Right atrium auricular region (tissue), 2 donors: Measurements from ENCODE around the gene UNC45A. TPM values are rescaled to one million over a fixed set of nuclear protein-coding genes. Genes with fewer than 3 reads are reported as not detected.

ENCODE experiments used
- DNase-seq: peaks from one replicate; pipeline ENCODE4 v3.0.0-alpha.2; 2019; ENCODE audit warnings: low spot score
- H3K27ac ChIP-seq, 2 donors: fragments of 200-600 bp; sonication (generic); 1 replicate in 1 of 2; 2 replicates in 1 of 2; pipeline ENCODE4 v1.5.1; 2016 to 2019
- H3K27me3 ChIP-seq, 2 donors: fragments of 200-600 bp; sonication (generic); one replicate each; pipeline versions ENCODE4 v1.5.1 to v1.6.0; 2017 to 2019
- H3K36me3 ChIP-seq: fragments of 200-600 bp; sonication (generic); one replicate; pipeline ENCODE4 v1.5.1; 2016
- H3K4me1 ChIP-seq, 2 donors: fragments of 200-600 bp; sonication (generic); one replicate each; pipeline versions ENCODE4 v1.5.1 to v1.6.0; 2017 to 2019
- H3K4me3 ChIP-seq, 2 donors: fragments of 200-600 bp; sonication (generic); 1 replicate in 1 of 2; 2 replicates in 1 of 2; pipeline ENCODE4 v1.5.1; 2017 to 2019; ENCODE audit warnings: mild to moderate bottlenecking in 1 of 2, moderate library complexity in 1 of 2
- H3K9me3 ChIP-seq, 2 donors: fragments of 200-600 bp; sonication (generic); one replicate each; pipeline ENCODE4 v1.5.1; 2019
- total RNA-seq, 2 donors: library from RNA; depleted of rRNA; stranded (reverse); fragments of >200 nt; gene quantifications; one replicate each; pipeline ENCODE4 v1.1.0, GENCODE V29; 2016
- TF ChIP-seq, protein P1 (sequence below), 2 donors: fragments of 200-600 bp; sonication (generic); IDR thresholded peaks; one replicate each; pipeline ENCODE4 v1.5.1; 2019; ENCODE audit warnings: antibody characterized with exemption in 2 of 2

Gene UNC45A
- total RNA-seq, 2 donors from 2014 or later = 17.4 to 19.0 TPM

DNA sequence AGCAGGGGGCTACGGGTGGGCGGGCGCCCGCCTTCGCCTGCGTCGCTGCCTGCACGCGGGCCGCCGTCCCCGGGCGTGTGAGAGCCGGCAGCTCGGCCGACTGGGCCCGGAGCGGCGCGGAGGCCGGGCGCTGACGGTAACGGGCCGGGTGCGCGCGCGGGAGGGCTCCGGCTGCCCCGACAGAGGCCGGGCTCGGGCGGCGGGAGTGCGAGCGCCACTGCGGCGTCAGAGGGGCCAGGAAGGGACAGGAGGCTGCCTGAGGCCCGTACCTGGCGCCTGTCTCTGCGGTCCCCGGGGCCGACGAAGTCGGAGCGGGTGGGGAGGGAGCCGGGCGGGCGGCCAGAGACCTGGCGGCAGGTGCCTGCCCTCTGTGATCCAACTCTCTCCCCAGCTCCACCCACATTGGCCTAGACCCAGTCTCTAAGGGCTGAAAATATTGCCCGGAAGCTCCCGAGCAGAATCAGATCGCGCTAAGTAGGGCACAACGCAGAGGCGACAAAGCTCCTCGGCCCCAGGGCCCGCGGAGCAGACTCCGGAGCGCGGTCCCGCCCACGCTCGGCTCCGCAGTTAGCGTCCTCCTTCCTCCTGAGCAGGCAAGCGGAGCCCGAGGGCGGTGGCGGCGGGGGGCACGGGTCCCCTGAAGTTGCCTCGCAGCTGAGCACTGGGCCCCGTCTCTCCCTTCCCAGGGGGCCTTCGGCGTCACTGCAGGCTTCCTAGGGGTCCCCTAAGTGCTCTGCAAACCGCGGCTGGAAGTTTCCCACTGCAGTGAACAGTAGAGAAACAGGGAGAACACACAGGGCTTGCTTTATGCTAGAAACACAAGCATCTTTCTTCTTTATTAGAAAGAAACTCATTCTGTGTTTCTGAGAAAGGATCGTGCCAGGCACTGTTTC is 32.0 kb upstream of the UNC45A start, which contains the start of gene MAN2A2:
TSS of gene MAN2A2 (plus strand) at position 463 of the 893 bp plus-strand sequence. CDS start 906 bp downstream, outside the sequence.
- H3K9me3 ChIP-seq = no peaks in the 10 kb centered on the region
- TF ChIP-seq, protein P1, sequence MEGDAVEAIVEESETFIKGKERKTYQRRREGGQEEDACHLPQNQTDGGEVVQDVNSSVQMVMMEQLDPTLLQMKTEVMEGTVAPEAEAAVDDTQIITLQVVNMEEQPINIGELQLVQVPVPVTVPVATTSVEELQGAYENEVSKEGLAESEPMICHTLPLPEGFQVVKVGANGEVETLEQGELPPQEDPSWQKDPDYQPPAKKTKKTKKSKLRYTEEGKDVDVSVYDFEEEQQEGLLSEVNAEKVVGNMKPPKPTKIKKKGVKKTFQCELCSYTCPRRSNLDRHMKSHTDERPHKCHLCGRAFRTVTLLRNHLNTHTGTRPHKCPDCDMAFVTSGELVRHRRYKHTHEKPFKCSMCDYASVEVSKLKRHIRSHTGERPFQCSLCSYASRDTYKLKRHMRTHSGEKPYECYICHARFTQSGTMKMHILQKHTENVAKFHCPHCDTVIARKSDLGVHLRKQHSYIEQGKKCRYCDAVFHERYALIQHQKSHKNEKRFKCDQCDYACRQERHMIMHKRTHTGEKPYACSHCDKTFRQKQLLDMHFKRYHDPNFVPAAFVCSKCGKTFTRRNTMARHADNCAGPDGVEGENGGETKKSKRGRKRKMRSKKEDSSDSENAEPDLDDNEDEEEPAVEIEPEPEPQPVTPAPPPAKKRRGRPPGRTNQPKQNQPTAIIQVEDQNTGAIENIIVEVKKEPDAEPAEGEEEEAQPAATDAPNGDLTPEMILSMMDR (IDR thresholded peaks at IDR 0.05) = peak in 1 of 2 donors; percentile 13
- H3K27ac ChIP-seq = peak within 1 kb of the TSS; percentile 92 to 96
- peaks cover 0 to 38% of the 10 kb centered on the region in 2 donors for H3K4me1 ChIP-seq
- peak within 1 kb of the TSS; percentile 82 to 87 for H3K4me3 ChIP-seq
- no peak for DNase-seq
- no peaks in the 10 kb centered on the region for H3K27me3 ChIP-seq
- H3K36me3 ChIP-seq = peaks cover 33% of the 10 kb centered on the region

DNA sequence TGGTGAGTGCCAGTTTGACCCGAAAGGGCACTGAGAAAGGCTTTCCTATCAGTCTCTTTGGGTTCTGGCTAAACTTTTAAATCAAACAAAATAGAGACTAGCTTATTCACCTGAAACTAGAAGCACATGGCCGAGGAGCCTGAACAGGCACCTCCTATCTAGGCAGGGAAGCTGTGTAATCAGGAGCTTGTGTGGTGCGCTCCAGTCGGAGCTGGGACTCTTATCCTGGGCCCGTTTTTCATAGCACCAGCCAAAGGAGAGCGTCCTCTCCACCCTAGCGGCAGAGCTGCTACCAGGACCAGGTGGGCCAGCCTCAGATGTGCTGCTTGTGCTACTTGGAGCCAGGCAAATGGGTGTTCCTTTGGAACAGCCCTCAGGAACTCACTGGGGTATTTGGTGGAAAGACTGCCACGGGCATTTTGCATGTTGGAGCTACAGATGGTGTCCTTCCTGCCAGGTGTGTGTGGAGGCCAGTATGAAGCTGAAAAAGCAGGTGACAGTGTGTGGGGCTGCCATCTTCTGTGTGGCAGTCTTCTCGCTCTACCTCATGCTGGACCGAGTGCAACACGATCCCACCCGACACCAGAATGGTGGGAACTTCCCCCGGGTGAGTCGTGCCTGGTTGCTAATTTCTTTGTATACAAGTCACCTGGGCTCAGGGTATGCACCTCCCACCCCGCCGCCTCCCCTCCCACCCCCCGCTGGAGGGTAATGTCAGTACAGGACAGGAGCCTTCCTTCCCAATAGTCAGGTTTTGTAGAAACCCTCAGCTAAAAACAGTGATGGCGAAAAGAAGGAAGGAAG is 31.1 kb upstream of the UNC45A start:
- Histone ChIP-seq H3K27me3 (no peaks in the 10 kb centered on the region), H3K4me3 (peak overlapping the region; percentile 82 to 87), H3K4me1 (peaks cover 0 to 47% of the 10 kb centered on the region in 2 donors), H3K27ac (peak overlapping the region; percentile 92), H3K36me3 (peaks cover 38% of the 10 kb centered on the region), H3K9me3 (no peaks in the 10 kb centered on the region)
- TF ChIP-seq, protein P1 (IDR thresholded peaks at IDR 0.05) = no peak
- no peak for DNase-seq

DNA sequence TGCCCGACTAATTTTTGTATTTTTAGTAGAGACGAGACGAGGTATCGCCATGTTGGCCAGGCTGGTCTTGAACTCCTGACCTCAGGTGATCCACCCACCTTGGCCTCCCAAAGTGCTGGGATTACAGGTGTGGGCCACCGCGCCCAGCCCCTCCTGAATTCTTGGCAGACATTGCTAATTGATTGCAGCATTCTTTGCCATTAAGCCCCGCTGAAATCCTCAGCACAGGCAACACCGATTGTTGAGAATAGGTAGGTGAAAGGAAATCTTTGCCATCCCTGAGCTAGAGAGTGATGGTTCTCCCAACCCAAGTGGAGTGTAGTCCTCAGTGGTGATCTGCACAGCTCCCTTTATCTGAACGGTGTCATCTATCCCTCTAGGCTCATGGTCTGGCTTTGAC is 30.3 kb upstream of the UNC45A start:
- Histone ChIP-seq H3K27ac (no peak overlapping the region), H3K4me1 (peaks cover 0 to 50% of the 10 kb centered on the region in 2 donors), H3K9me3 (no peaks in the 10 kb centered on the region), H3K4me3 (no peak overlapping the region), H3K27me3 (no peaks in the 10 kb centered on the region), H3K36me3 (peaks cover 46% of the 10 kb centered on the region)
- TF ChIP-seq, protein P1 (IDR thresholded peaks at IDR 0.05) = no peak
- no peak for DNase-seq

DNA sequence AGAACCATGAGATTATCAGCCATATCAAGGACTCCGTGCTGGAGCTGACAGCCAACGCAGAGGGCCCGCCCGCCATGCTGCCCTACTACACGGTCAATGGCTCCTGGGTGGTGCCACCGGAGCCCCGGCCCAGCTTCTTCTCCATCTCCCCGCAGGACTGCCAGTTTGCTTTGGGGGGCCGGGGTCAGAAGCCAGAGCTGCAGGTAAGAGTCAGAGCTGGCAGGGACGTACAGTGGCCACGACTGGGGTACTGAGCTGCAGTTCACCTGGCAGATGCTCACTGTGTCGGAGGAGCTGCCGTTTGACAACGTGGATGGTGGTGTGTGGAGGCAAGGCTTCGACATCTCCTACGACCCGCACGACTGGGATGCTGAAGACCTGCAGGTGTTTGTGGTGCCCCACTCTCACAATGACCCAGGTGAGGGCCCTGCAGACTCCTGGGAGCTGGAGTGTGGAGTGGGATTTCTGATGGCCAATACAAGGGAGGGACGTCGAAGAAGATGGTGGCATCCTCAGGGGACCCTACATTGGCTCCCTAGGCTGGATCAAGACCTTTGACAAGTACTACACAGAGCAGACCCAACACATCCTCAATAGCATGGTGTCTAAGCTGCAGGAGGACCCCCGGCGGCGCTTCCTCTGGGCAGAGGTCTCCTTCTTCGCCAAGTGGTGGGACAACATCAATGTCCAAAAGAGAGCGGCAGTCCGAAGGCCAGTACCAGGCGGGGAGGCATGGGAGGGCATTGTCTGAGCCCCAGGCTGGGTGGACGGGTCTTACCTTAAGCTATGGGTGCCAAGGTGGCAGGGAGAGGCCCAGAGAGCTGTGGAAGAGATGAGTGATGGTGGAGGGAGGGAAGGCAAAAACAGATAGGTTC is 29.5 kb upstream of the UNC45A start:
- Histone ChIP-seq H3K9me3 (no peaks in the 10 kb centered on the region), H3K4me1 (peaks cover 0 to 50% of the 10 kb centered on the region in 2 donors), H3K36me3 (peaks cover 54% of the 10 kb centered on the region), H3K4me3 (no peak overlapping the region), H3K27me3 (no peaks in the 10 kb centered on the region), H3K27ac (no peak overlapping the region)
- TF ChIP-seq, protein P1 (IDR thresholded peaks at IDR 0.05) = no peak
- DNase-seq = no peak

DNA sequence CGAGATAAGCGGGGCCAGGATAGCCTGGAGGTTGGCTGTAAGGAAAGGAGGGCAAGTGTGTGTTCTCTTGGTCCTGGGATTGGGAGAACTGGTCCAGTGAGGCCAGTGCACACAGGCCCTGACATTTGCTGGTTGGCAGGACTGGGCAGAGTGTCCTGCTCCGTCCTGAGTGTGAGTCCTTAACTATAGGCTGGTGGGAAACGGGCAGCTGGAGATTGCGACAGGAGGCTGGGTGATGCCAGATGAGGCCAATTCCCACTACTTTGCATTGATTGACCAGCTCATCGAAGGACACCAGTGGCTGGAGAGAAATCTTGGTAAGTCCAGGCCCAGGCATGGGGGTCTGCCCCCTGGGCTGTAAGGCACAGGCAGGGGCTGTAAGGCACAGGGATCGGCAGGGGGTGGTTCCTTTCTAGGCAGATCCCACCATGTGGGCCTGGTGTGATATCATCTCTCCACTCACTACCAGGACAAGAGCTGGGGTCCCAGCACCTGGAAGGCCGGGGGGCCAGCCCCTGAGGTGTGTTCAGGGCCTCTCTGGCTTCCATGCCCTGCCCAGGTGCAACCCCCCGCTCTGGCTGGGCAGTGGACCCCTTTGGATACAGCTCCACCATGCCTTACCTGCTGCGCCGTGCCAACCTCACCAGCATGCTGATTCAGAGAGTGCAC is 28.8 kb upstream of the UNC45A start:
- Histone ChIP-seq H3K9me3 (no peaks in the 10 kb centered on the region), H3K4me1 (peaks cover 0 to 50% of the 10 kb centered on the region in 2 donors), H3K27ac (peak overlapping the region; percentile 70 to 91), H3K36me3 (peaks cover 62% of the 10 kb centered on the region), H3K27me3 (no peaks in the 10 kb centered on the region), H3K4me3 (no peak overlapping the region)
- TF ChIP-seq, protein P1 (IDR thresholded peaks at IDR 0.05) = no peak
- no peak for DNase-seq
